ENCODE measurements around the gene IL17C. TPM values are rescaled to one million over a fixed set of nuclear protein-coding genes. Genes with fewer than 3 reads are reported as not detected.

Gene IL17C
- total and polyA plus RNA-seq, 2 donors (not counting 3 experiments of a cell fraction or from before 2014, with no cell fraction given) = 0.17 TPM; not detected in 1

Other genes with a start within 250 kb of the IL17C start
- 7.5 and 8.2 TPM in 2 replicates for gene ZFPM1, start 185.3 kb upstream of the IL17C start, total RNA-seq
- 0.37 and 0.72 TPM in 2 replicates for gene ZFPM1, start 185.3 kb upstream of the IL17C start, polyA plus RNA-seq
- 52.8 and 59.6 TPM in 2 replicates for gene ZC3H18, start 68.2 kb upstream of the IL17C start, total RNA-seq
- 12.1 and 12.7 TPM in 2 replicates for gene ZC3H18, start 68.2 kb upstream of the IL17C start, polyA plus RNA-seq
- gene CYBA, start 12.5 kb downstream of the IL17C start, total RNA-seq = 37.0 and 45.8 TPM in 2 replicates
- 77.3 and 100 TPM in 2 replicates for gene CYBA, start 12.5 kb downstream of the IL17C start, polyA plus RNA-seq
- gene MVD, start 24.5 kb downstream of the IL17C start, total RNA-seq = 117 and 142 TPM in 2 replicates
- gene MVD, start 24.5 kb downstream of the IL17C start, polyA plus RNA-seq = 60.3 and 64.4 TPM in 2 replicates
- gene SNAI3, start 47.9 kb downstream of the IL17C start, total RNA-seq = 0.18 and 0.31 TPM in 2 replicates
- 0.30 and 0.38 TPM in 2 replicates for gene SNAI3, start 47.9 kb downstream of the IL17C start, polyA plus RNA-seq
- gene RNF166, start 67.8 kb downstream of the IL17C start, total RNA-seq = 38.8 and 41.8 TPM in 2 replicates
- gene RNF166, start 67.8 kb downstream of the IL17C start, polyA plus RNA-seq = 27.6 and 34.0 TPM in 2 replicates
- 33.7 and 37.5 TPM in 2 replicates for gene CTU2, start 67.9 kb downstream of the IL17C start, total RNA-seq
- 26.1 and 30.8 TPM in 2 replicates for gene CTU2, start 67.9 kb downstream of the IL17C start, polyA plus RNA-seq
- gene PIEZO1, start 146.6 kb downstream of the IL17C start, total RNA-seq = 306 and 322 TPM in 2 replicates
- 298 and 393 TPM in 2 replicates for gene PIEZO1, start 146.6 kb downstream of the IL17C start, polyA plus RNA-seq
- 26.5 and 30.6 TPM in 2 replicates for gene CDT1, start 165.2 kb downstream of the IL17C start, total RNA-seq
- gene CDT1, start 165.2 kb downstream of the IL17C start, polyA plus RNA-seq = 15.6 and 19.3 TPM in 2 replicates
- 148 and 152 TPM in 2 replicates for gene APRT, start 173.4 kb downstream of the IL17C start, total RNA-seq
- gene APRT, start 173.4 kb downstream of the IL17C start, polyA plus RNA-seq = 143 and 179 TPM in 2 replicates
- gene GALNS, start 218.4 kb downstream of the IL17C start, total RNA-seq = 32.5 and 40.2 TPM in 2 replicates
- gene GALNS, start 218.4 kb downstream of the IL17C start, polyA plus RNA-seq = 21.8 and 23.2 TPM in 2 replicates
- gene TRAPPC2L, start 218.6 kb downstream of the IL17C start, total RNA-seq = 61.9 and 80.0 TPM in 2 replicates
- gene TRAPPC2L, start 218.6 kb downstream of the IL17C start, polyA plus RNA-seq = 131 and 151 TPM in 2 replicates
- gene PABPN1L, start 228.1 kb downstream of the IL17C start, total RNA-seq = not detected in 2 replicates
- not detected in 2 replicates for gene PABPN1L, start 228.1 kb downstream of the IL17C start, polyA plus RNA-seq

All from endothelial cell of umbilical vein (primary cell).